GM08714 (cell line): ENCODE data around the gene DIS3L.
A peak's percentile ranks its signal among the peaks of the same experiment; 100 is the strongest.
"Not testable (repeated sequence)": the region's sequence is repeated elsewhere in the genome, so short reads cannot be mapped to it uniquely, and the experiment has no call there.

Experiments used
- H3K4me3 ChIP-seq: fragments of 200-500 bp; sonication (Bioruptor generic); 2 replicates; pipeline ENCODE4 v1.5.1; 2014; ENCODE audit warnings: mild to moderate bottlenecking, low read length, inconsistent platforms
- ZNF274 ChIP-seq: IDR thresholded peaks from 2 replicates; pipeline ENCODE4 v1.6.1; 2012; ENCODE audit warnings: mild to moderate bottlenecking, low read depth, low read length

DIS3L gene

DNA sequence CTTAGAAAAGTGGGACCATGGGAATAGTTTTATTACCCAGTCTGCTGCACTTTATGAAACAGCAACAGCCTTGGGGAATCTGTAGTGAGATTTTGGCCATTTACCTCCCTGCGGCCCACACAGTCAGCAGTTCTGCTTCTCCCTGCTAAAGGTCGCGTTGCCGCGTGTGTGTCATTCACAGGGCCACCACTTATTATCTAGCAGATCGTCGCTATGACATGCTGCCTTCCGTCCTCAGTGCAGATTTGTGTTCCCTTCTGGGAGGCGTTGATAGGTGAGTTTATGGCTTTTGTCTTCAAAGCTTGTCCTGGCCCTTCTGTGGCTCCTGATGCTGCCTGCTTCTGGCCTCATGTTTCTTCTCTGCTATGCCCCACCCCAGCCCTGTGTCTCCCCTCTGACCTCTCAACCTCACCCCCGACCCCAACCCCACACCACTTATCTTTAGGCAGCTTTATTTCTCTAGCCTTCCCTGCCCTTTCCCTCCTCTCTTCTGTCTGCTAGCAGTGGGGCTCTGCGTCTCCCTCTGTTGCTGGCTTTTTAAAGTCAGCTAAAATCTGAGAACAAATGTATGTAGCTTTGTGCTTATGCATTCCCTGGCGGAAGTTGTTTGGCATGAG, 30.1 kb downstream of the DIS3L start:
- TF ChIP-seq ZNF274 = no peak
- no peak overlapping the region for H3K4me3 ChIP-seq

DNA sequence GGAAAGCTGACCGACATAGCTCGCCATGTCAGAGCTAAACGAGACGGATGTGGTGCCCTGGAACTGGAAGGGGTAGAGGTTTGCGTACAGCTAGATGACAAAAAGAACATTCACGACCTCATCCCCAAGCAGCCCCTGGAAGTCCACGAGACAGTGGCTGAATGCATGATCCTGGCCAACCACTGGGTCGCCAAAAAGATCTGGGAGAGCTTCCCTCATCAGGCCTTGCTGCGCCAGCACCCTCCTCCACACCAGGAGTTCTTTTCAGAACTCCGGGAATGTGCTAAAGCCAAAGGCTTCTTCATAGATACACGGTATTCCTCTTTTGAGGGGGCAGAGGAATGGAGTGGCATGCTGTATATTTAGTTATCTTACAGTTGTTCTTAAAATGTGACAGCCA, 32.7 kb downstream of the DIS3L start:
- no peak for TF ChIP-seq ZNF274
- no peak overlapping the region for H3K4me3 ChIP-seq

DNA sequence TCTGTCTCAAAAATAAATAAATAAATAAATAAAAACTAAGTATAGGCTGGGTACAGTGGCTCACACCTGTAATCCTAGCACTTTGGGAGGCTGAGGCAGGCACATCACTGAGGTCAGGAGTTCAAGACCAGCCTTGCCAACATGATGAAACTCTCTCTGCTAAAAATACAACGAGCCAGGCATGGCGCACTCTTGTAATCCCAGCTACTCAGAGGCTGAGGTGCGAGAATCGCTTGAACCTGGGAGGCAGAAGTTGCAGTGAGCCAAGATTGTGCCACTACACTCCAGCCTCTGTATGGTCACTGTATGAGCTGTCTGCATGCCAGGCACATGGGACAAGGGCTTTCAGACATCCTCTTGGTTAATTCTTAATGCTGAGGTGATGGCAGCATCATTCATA, 34.4 kb downstream of the DIS3L start:
- TF ChIP-seq ZNF274 = no peak
- no peak overlapping the region for H3K4me3 ChIP-seq

DNA sequence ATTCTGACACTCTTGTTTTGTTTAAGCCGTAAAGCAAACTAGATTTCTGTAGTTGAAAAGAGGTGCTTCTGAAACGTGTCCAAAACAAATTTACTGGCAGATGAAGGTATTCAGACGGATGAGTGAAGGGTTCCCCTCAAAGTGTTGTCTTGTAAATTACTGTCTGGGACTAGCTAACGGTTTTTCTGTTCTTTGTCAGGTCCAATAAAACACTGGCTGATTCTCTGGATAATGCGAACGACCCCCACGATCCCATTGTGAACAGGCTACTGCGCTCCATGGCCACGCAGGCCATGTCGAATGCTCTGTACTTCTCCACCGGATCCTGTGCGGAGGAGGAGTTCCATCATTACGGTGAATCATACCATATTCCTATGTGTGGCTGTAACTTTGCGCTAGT, 35.4 kb downstream of the DIS3L start:
- H3K4me3 ChIP-seq = no peak overlapping the region
- TF ChIP-seq ZNF274 = no peak

DNA sequence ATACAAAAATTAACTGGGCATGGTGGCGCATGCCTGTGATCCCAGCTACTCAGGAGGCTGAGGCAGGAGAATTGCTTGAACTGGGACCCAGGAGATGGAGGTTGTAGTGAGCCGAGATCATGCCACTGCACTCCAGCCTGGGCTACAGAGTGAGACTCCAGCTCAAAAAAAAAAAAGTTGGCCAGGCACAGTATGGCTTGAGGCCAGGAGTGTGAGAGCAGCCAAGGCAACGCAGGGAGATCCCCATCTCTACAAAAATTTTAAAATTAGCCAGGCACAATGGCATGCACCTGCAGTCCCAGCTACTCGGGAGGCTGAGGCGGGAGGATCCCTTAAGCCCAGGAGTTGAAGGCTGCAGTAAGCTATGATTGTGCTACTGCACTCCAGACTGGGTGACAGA, 55.2 kb downstream of the DIS3L start:
- not testable (repeated sequence) for H3K4me3 ChIP-seq

DNA sequence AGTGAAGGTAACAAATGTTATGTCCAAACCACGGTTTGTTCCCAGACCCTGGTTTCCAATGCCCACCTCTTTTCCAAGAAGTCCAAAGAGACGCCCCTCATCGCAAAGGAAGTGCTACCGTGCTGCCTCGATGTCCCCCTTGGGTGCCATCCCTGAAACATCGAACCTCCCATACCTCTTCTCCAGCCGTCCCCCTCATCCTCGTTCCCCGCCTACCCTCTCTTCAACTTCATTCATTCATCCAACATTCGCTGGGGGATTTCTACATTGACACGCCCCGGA, 62.6 kb downstream of the DIS3L start:
- TF ChIP-seq ZNF274 = no peak
- peak overlapping the region; percentile 86 for H3K4me3 ChIP-seq

DNA sequence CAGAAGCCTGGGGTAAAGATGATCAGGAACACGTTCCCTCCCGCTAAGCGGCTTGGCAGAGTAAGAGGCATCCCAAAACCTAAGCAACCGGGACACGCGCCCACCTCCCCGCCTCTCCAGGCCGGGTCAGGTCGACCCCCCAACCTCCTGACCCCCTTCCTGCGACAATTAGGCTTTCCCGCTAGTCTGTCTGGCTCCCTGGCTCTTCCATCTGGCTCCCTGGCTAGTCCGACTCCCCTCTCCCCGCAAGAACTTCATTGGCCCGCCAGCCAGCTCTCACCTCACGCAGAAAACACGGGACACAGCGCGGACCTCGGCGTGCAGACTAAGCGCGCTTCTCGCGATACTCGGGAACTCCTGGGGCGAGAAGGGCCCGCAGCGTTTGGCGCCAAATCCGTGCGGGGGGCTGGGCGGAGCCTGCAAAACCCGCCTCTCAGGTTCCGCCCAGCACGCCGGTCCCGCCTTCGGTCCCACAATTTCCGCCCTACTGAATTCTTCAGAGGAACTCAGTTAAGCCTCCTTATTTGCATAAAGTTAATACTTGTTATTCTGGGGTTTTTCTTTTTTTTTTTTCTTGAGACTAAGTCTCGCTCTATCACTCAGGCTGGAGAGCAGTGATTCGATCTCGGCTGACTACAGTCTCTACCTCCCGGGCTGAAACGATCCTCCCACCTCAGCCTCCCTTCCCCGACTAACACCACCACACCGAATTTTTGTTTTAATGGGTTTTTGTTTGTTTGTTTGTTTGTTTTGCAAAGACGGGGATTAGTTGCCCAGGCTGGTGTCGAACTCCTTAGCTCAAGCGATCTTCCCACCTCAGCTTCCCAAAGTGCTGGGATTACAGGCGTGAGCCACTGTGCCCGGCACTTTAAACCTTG, 63.2 kb downstream of the DIS3L start, which contains the start of gene TIPIN:
TIPIN (minus strand) TSS at position 327 of the 878 bp plus-strand sequence. CDS start 3,738 bp downstream, outside the sequence.
- peak within 1 kb of the TSS; percentile 86 for H3K4me3 ChIP-seq
- no peak for TF ChIP-seq ZNF274

DNA sequence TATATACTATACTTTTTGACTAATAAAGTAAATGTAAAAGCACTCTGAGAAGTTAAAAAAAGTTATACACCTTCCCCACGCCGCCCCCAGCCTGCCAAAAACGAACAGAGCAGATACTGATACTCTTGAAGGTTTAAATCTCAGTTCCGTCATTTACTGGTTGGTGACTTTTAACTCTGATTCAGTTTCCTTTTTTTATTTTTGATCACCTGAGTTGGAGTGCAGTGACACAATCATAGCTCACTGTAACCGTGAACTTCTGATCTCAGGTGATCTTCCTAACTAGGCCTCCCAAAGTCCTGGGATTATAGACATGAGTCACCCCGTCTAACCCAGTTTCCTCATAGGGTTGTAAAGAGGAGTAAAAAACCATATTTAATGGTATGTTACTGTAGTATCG, 66.4 kb downstream of the DIS3L start:
- no peak for TF ChIP-seq ZNF274
- H3K4me3 ChIP-seq = no peak overlapping the region

DNA sequence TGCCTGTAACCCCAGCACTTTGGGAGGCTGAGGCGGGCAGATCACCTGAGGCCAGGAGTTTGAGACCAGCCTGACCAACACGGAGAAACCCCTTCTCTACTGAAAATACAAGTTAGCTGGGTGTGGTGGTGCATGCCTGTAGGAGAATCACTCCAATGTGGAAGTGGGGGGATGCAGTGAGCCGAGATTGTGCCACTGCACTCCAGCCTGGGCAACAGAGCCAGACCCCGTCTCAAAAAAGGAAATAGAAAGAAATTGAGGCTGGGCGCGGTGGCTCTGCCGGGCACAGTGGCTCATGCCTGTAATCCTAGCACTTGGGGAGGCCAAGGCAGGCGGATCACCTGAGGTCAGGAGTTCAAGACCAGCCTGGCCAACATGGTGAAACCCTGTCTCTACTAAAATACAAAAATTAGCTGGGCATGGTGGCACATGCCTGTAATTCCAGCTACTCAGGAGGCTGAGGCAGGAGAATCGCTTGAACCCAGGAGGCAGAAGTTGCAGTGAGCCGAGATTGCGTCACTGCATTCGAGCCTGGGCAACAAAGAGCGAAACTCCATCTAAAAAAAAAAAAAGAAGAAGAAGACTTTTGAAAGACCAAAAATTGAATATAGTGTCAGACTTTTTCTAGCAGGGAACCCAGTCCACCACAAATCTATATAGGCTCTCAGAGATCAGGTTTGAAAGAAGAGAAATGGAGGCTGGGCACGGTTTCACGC, 68.5 kb downstream of the DIS3L start:
- not testable (repeated sequence) for H3K4me3 ChIP-seq

DNA sequence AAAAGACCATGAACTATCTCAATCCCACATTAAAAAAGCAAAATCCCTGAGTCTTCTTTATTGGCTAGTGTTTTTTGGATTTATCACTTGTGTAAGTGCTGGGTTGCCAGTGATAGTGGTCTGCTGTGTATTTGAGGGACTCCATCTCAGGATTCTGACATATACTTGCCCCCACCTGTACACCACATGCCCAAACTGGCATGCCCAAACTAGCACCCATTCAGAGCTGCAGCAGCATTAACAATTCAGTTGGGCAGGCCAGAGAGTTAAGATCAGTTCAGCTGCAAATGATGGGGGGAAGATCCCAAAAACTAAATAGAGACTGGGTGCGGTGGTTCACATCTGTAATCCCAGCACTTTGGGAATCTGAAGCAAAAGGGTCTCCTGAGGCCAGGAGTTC, 69.4 kb downstream of the DIS3L start:
- no peak for TF ChIP-seq ZNF274
- H3K4me3 ChIP-seq = no peak overlapping the region

DNA sequence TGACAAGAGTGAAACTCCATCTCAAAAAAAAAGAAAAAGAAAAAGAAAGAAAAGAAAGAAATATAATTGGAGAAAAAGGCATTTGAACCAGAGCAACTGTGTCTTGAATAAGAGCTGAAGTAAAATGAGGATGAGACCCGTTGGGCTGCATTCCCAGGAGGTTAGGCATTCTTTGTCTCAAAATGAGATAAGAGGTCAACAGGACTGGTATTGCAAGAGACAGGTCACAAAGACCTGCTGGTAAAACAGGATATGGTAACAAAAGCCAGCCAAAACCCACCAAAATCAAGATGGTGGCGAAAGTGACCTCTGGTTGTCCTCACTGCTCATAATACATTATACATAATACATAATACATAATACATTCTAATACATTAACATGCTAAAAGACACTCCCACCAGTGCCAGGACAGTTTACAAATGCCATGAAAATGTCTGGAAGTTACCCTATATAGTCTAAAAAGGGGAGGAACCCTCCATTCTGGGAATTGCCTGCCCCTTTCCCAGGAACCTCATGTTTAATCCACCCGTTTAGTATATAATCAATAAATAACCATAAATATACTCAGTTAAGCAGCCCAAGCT, 71.7 kb downstream of the DIS3L start:
- no peak for TF ChIP-seq ZNF274
- no peak overlapping the region for H3K4me3 ChIP-seq

DNA sequence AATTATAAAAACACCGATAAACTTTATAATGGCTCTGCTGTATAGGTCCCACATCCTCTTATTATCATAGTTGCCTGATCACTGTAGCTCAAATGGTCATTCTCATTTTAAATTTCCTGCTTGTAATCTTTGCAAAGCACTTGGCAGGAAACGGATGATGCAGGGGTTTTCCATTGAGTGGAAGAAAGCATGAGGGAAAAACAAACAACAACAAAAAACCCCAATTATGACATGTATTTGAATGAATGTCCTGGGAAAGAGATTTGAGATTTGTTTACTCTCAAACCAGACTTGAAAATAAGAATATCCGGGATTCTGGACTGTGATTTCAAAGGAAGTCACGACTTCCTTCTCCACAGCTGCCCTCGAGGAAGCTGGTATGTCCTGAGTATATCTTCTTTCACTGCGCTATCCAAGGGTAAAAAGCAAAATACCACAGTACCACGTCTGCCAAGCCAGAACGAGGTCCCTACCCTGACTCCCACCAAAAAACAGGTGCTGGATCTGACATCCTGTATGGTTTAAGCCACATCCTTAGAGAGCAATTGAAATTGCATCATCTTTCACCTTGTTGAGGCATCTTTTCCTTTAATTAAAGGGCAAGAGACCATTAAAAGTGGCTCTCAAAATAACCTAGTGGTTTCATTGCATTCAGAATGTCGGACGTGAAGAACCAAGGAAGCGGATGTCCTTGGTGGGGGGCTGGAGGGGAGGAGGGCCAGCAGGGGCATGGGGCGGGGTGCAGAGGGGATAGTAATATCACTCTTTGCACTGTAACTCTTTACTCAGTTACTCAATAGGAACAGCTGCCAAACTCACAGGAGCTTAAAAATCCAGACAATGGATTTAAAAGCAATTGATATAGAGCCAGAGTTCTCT, 76.6 kb downstream of the DIS3L start:
- H3K4me3 ChIP-seq = peak overlapping the region; percentile 72; the same call in 1 of the 2 replicates
- TF ChIP-seq ZNF274 = no peak

DNA sequence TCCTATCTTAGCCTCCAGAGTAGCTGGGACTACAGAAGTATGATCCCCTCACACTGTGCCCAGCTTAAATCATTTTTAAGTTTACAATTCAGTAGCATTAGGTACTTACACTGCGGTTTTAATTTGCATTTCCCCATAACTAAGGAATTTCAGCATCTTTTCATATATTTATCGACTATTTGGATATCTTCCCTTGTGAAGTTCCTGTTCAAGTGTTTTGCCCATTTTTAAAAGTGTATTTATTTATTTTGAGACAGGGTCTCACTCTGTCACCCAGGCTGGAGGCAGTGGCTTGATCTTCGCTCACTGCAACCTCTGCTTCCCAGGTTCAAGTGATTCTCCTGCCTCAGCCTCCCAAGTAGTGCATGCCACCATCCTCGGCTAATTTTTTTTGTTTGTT, 80.8 kb downstream of the DIS3L start:
- no peak overlapping the region for H3K4me3 ChIP-seq
- TF ChIP-seq ZNF274 = no peak
